ENCODE measurements around the gene MORN1.

The MORN1 gene

DNA sequence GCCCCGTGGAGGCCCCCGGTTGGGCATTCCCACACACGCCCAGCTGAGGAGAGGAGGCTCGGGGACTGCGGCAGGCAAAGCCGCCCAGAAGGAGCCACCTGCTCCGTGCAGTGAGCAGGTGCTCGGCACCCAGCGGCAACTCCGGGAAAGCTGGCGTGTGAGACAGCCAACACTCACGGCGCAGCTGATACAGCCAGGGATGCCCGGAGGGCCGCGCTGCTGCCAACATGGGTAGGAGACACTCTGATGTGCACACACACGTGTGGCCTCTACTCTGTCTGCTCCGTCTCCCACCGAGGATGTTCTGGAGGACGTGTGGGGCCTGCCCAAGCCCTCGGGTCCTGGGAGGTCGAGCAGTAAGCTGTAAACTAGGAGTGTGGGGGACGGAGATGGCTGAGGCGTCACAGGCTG is 12.9 kb downstream of the MORN1 start:
- Histone ChIP-seq H3K36me3 (ENCODE audit: control insufficient read depth, insufficient read depth, low read length) (no peaks in the 10 kb centered on the region), H3K9ac (ENCODE audit: low read length) (no peak overlapping the region), H3K4me3 (ENCODE audit: low read depth, low read length) (no peak overlapping the region), H3K9me3 (ENCODE audit: control insufficient read depth, insufficient read depth, low read depth, low read length) (no peaks in the 10 kb centered on the region), H3K27me3 (ENCODE audit: control insufficient read depth, insufficient read depth, low read length) (no peaks in the 10 kb centered on the region), H3K27ac (ENCODE audit: low read depth, low read length) (no peak overlapping the region), H3K4me1 (ENCODE audit: control insufficient read depth, insufficient read depth, low read length) (no peaks in the 10 kb centered on the region)

DNA sequence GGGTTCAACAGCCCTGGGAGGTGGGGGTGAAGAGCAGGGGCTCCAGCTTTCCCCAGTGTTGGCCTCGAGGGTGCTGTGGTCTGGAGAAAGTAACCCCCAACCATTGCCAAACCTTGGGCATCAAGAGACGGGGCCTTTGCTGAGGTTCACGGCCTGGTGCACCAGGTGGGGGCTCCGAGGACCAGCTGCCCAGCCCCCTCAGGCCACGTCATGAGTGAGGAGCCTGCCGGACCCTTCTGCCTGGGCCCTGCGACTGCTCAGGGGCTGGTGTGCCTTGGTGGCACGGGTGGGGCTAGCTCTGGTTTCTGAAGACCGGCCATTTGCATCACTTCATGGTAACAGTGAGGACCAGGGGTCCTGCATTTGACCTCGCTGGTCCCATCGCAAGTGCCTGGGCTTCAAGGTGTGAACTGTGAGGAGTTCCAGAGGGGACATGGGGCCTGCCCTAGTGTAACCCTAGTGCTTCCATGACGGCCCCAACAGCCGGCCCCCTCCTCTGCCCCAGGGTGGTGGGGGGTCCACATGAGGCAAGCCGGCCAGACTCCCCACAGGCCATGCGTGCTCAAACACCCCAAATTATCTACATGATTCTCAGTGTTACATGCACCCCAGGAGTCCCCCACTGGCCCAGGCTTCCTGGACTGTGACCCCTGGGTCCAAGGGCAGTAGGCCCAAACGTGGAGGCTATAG is 13.5 kb downstream of the MORN1 start:
- Histone ChIP-seq H3K27ac (ENCODE audit: low read depth, low read length) (no peak overlapping the region), H3K4me3 (ENCODE audit: low read depth, low read length) (no peak overlapping the region), H3K4me1 (ENCODE audit: control insufficient read depth, insufficient read depth, low read length) (no peaks in the 10 kb centered on the region), H3K27me3 (ENCODE audit: control insufficient read depth, insufficient read depth, low read length) (no peaks in the 10 kb centered on the region), H3K36me3 (ENCODE audit: control insufficient read depth, insufficient read depth, low read length) (no peaks in the 10 kb centered on the region), H3K9ac (ENCODE audit: low read length) (no peak overlapping the region), H3K9me3 (ENCODE audit: control insufficient read depth, insufficient read depth, low read depth, low read length) (no peaks in the 10 kb centered on the region)

DNA sequence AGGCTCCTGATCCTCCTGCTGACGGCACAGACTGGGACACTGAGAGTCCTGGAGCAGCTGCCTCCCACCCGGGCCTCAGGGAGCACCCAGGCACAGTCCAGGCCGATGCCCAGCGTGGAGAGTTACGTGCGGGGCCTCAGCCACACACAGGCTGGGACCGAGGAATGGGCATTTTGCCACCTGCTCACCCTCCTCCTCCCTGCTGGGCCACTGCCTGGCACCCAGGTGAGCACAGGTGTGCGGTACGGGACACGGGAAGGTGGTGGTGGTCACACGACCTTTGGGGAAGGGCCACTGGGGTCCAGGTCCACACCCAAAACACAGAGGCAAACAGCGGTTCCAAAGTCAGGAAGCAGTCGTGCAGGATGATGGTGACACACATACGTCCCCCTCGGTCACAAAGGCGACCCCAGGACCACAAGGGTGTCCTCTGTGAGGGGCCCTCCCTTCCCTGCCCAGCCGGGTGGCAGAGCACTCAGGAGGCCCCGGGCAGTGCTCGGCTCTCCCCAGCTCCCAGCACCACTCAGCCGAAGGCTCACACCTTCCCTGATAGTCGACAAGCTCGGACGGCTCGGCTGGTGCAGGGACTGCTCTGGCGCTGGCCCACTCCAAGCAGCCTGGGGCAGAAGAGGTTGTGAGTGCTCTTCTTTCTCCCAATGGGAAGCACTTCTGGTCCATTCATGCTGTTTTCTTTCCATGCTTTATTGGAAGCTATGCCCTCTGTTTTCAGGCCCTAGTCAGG is 14.3 kb downstream of the MORN1 start:
- H3K9ac ChIP-seq (ENCODE audit: low read length) = no peak overlapping the region

DNA sequence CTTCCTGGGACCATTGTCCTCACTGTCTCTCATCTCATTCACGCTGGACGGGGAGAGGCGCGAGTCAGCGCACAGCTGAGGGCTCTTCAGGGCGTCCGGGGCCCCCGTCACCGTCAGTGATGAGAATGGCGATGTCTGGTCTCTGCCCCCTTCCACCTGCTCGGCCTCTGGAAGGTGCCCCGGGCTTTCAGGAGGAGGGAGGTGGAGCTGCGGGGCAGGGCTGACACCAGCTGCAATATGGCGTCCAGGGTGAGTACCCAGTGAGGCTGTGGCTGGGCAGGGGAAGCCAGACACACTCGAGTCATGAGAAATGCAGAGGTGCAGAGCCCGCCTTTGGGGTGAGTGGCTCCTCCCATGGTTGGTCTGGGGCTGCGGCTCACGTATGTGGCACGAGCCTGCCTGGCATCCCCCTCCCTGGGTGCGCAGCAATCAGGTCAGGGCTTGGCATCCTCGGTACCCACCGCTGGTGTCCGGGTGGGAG is 15.1 kb downstream of the MORN1 start:
- Histone ChIP-seq H3K36me3 (ENCODE audit: control insufficient read depth, insufficient read depth, low read length) (no peaks in the 10 kb centered on the region), H3K4me3 (ENCODE audit: low read depth, low read length) (no peak overlapping the region), H3K9ac (ENCODE audit: low read length) (no peak overlapping the region), H3K27ac (ENCODE audit: low read depth, low read length) (no peak overlapping the region), H3K9me3 (ENCODE audit: control insufficient read depth, insufficient read depth, low read depth, low read length) (no peaks in the 10 kb centered on the region), H3K4me1 (ENCODE audit: control insufficient read depth, insufficient read depth, low read length) (no peaks in the 10 kb centered on the region), H3K27me3 (ENCODE audit: control insufficient read depth, insufficient read depth, low read length) (no peaks in the 10 kb centered on the region)

More for the DNA sequence above, 14.3 kb downstream of the MORN1 start:
- H3K27ac ChIP-seq (ENCODE audit: low read depth, low read length) = no peak overlapping the region
- no peak overlapping the region for H3K4me3 ChIP-seq (ENCODE audit: low read depth, low read length)
- no peaks in the 10 kb centered on the region for H3K9me3 ChIP-seq (ENCODE audit: control insufficient read depth, insufficient read depth, low read depth, low read length)
- no peaks in the 10 kb centered on the region for H3K4me1 ChIP-seq (ENCODE audit: control insufficient read depth, insufficient read depth, low read length)
- no peaks in the 10 kb centered on the region for H3K36me3 ChIP-seq (ENCODE audit: control insufficient read depth, insufficient read depth, low read length)
- no peaks in the 10 kb centered on the region for H3K27me3 ChIP-seq (ENCODE audit: control insufficient read depth, insufficient read depth, low read length)

DNA sequence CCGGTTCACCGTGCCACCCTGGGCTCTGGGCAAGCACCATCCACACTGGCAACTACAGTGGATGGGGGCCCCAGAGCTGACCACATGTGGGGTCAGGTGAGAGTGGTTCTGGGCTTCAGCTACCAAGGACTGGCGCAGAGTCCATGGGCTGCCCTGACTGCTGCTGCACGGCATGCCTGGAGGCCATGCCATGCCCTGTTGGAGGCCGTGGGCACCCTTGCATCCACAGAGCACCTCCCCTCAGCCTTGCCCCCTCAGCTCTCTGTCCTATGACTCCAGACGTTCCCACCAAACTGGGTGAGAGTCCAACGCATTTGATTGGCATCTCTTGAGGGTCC is 15.5 kb downstream of the MORN1 start:
- Histone ChIP-seq H3K27me3 (ENCODE audit: control insufficient read depth, insufficient read depth, low read length) (no peaks in the 10 kb centered on the region), H3K9ac (ENCODE audit: low read length) (no peak overlapping the region), H3K36me3 (ENCODE audit: control insufficient read depth, insufficient read depth, low read length) (no peaks in the 10 kb centered on the region), H3K27ac (ENCODE audit: low read depth, low read length) (no peak overlapping the region), H3K4me3 (ENCODE audit: low read depth, low read length) (no peak overlapping the region), H3K9me3 (ENCODE audit: control insufficient read depth, insufficient read depth, low read depth, low read length) (no peaks in the 10 kb centered on the region), H3K4me1 (ENCODE audit: control insufficient read depth, insufficient read depth, low read length) (no peaks in the 10 kb centered on the region)

DNA sequence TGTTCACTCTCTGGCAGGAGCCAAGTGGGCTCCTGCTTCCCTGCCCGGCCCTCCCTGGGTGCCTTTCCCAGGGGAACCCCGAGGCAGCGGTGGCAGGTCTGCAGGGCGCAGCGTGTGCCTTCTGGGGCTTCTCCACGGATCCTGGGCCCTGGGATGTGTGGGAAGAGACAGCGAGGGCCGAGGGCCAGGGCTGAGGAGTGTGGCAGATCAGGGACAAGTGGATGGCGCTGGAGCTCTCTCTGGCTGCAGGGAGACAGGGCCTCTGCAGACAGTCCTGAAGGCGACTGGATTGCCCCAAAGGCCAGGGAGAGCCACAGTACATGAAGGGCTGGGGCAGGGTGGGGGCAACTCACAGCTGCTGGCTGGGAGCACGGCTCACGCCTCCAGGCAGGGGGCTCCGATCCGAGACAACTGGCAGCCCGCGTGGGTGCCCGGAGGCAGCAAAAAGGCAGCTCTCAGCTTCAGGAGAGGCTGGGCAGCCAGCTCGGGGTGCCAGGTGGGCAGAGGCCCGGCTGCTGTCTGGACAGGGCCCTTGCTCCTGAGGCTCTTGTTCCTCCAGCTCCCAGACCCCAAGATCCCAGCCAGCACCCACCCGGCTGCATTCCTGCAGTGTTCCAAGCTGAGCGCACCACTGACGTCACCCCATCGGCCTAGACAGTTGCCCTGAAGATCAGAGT is 16.0 kb downstream of the MORN1 start:
- Histone ChIP-seq H3K36me3 (ENCODE audit: control insufficient read depth, insufficient read depth, low read length) (no peaks in the 10 kb centered on the region), H3K9me3 (ENCODE audit: control insufficient read depth, insufficient read depth, low read depth, low read length) (no peaks in the 10 kb centered on the region), H3K4me1 (ENCODE audit: control insufficient read depth, insufficient read depth, low read length) (no peaks in the 10 kb centered on the region), H3K9ac (ENCODE audit: low read length) (no peak overlapping the region), H3K27me3 (ENCODE audit: control insufficient read depth, insufficient read depth, low read length) (no peaks in the 10 kb centered on the region), H3K4me3 (ENCODE audit: low read depth, low read length) (no peak overlapping the region), H3K27ac (ENCODE audit: low read depth, low read length) (no peak overlapping the region)

DNA sequence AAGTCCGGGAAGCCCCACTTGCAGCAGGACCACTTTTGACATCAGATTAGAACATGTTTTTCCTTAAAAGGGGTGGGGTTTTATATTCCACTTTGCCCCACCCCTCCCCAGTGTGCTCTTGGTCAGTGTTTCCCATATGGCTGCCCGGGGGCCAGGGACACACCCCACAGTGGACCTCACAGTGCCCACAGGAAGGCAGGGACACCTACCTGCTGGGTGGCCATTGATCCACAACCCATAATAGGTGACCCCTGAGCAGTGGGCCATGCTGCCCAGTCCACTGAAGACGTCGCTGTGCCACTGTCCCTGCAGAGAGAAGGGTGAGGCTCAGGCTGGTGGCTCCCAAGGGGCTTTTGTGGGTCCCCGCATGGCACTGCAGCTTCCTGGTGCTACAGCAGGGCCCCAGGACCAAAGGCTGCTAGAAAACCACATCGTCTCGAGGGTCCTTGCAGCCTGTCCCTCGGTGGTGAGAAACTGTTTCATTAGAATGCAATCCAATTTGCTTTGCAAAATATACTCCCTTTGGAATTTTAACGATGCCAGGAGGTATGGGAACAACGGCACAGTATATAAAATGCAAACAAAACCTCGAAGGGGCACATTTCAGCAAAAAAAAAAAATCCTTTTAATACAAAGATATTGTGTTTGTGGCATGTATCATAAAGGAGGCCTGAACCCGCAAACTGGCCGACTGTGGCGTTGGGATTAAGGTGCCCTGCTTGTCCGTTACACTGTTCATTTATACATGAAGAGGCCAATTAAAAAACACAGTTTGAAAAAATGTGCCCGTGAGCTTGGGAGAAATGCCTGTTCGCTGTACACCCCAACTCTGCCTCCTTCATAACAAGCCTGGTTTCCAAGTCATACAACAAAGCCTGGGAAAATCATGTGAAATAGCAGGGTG is 16.9 kb downstream of the MORN1 start:
- no peaks in the 10 kb centered on the region for H3K9me3 ChIP-seq (ENCODE audit: control insufficient read depth, insufficient read depth, low read depth, low read length)
- no peaks in the 10 kb centered on the region for H3K27me3 ChIP-seq (ENCODE audit: control insufficient read depth, insufficient read depth, low read length)
- no peaks in the 10 kb centered on the region for H3K4me1 ChIP-seq (ENCODE audit: control insufficient read depth, insufficient read depth, low read length)
- H3K9ac ChIP-seq (ENCODE audit: low read length) = no peak overlapping the region
- no peak overlapping the region for H3K27ac ChIP-seq (ENCODE audit: low read depth, low read length)
- no peak overlapping the region for H3K4me3 ChIP-seq (ENCODE audit: low read depth, low read length)
- no peaks in the 10 kb centered on the region for H3K36me3 ChIP-seq (ENCODE audit: control insufficient read depth, insufficient read depth, low read length)

DNA sequence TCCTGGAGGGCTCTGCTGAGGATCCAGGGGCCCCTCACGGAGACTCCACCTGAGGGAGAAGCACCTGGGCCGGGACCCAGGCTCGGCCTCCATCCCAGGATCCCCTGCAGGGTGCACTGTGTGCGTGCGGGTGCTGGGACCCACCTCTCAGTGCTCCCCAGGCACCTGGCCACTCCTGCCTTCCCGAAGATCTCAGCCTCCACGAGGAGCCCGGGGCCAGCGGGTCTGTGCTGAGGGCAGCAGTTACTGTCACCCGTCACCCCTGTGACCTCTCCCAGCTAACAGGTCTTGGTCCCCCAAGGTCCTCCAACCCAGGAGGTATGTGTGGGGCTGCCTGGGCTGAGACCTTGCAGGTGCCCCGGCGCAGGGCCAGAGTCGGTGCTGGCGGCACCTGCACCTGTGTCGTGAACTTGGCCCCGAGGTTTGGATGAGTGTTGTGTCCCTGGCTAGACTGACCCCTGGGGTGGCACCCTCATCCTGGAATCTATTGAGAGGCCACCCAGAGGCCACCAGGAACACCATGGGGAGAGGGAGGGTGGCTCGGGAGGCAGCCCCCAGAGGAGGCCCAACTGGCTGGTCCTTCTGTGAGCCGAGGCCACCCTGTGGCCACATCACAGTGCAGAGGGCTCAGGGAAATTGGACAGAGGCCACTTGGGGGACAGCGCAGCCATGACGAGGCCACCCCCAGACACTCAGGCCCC is 17.7 kb downstream of the MORN1 start:
- H3K9ac ChIP-seq (ENCODE audit: low read length) = no peak overlapping the region
- no peak overlapping the region for H3K4me3 ChIP-seq (ENCODE audit: low read depth, low read length)
- no peaks in the 10 kb centered on the region for H3K9me3 ChIP-seq (ENCODE audit: control insufficient read depth, insufficient read depth, low read depth, low read length)
- no peaks in the 10 kb centered on the region for H3K4me1 ChIP-seq (ENCODE audit: control insufficient read depth, insufficient read depth, low read length)
- H3K27ac ChIP-seq (ENCODE audit: low read depth, low read length) = no peak overlapping the region
- H3K36me3 ChIP-seq (ENCODE audit: control insufficient read depth, insufficient read depth, low read length) = no peaks in the 10 kb centered on the region
- H3K27me3 ChIP-seq (ENCODE audit: control insufficient read depth, insufficient read depth, low read length) = no peaks in the 10 kb centered on the region

DNA sequence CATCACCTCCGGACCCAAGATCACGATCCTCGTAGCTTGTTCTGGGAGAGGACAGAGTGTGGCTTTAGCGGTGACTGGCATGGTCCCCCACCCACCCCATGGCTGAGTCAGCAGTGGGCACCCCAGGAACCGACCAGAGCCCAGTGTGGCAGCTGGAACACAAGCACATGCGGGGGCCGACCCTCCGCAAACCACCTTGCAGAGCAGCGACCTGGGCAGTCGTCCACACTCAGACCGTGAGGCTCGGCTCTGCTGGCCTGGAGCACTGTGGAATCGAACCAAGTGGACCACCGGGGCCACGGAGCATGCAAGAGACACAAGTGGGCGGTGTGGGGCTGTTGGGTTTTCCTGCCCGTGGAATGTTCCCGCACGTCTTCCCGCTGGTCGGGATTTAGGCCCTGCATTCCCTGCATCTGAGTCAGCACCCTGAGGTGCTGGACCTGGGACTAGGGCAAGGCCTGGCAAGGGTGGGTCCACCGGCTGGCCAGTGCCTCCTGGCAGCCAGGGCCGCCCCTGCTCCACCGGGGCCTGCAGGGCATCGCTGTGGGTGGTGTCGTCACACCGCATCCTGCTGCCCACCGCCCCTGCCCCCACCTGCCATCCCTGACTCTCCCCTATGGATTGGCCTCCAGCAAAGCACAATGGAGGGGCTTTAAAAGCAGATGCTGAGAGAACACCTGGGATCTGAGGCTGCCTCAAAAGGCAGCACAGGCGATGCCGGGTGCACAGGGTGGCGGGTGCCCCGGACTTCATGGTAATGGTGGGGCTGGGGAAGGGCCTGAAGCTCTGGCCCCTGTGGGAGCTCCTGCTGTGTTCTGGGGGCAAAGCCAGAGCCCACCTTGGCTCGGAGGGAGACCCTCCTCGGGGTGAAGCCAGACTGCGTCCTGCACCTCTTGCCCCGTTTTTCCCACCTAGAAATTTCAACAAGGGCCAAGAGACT is 18.5 kb downstream of the MORN1 start:
- Histone ChIP-seq H3K27ac (ENCODE audit: low read depth, low read length) (no peak overlapping the region), H3K36me3 (ENCODE audit: control insufficient read depth, insufficient read depth, low read length) (no peaks in the 10 kb centered on the region), H3K4me1 (ENCODE audit: control insufficient read depth, insufficient read depth, low read length) (no peaks in the 10 kb centered on the region), H3K9me3 (ENCODE audit: control insufficient read depth, insufficient read depth, low read depth, low read length) (no peaks in the 10 kb centered on the region), H3K9ac (ENCODE audit: low read length) (no peak overlapping the region), H3K27me3 (ENCODE audit: control insufficient read depth, insufficient read depth, low read length) (no peaks in the 10 kb centered on the region), H3K4me3 (ENCODE audit: low read depth, low read length) (no peak overlapping the region)

Measured in HUES6 (cell line).